ENCODE measurements around the gene UGT1A5.

The UGT1A5 gene

DNA sequence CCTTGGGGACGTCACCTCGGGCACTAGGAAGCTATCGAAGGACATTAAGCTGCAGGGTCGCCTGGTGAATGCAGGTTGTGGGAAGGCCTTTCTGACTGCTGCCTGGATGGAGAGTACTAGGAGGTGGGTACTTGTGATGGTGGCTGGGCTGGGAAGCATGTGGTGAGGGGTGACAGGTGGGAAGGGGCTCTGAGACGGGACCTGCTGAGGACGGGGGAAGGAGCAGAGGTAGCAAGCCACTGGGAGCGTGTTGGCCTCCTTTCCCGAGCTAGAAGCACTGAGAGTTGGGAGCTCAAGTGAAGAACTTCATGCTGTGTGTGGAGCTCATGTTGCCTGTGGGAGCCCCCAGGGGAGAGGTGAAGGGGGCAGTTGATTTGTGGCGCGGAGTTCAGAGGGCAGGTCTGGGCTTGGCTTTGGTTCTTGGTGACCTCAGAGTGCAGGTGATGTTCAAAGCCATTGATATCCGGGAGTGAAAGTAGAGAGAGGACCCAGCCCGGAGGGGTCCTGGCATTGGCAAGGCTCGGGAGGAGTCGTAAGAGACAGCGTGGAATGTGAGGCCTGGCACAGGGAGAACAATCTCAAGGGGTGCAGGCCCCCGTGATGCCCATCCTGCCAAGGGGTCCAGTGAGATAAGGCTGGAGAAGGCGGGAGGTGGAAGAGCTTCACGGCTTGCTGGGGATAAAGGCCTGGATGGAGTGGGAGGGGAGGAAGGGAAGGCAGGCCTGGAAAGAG lies 78.6 kb downstream of the UGT1A5 start:
- DNase-seq, result no peak

DNA sequence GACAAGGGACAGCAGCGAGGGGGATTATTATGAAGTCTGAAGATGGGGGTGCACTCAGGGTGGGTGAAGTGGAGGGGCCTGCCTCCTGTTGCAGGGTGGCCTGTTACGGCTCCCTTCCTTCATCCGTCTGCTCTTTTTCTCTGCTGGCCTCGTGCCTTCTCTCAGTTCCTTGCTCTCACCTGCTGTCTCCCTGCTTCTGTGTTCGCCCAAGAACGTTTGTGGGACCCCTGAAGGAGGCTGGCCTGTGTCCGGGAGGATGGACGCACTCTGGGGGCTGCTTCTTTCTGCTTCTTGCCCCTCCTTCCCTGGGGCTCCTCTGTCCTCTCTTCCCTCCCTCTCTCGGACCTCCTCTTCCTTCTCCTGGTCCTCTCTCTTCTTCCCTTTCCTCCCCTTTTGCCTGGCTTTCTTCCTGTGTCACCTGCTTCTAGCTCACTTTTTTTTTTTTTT lies 79.2 kb downstream of the UGT1A5 start:
- DNase-seq, result no peak

GRCh38 chr2:233792720-233793119 lies 80.0 kb downstream of the UGT1A5 start:
- no peak for DNase-seq

- DNase-seq, result no peak
Observed at GRCh38 chr2:233793465-233794127, 80.9 kb downstream of the UGT1A5 start.

DNA sequence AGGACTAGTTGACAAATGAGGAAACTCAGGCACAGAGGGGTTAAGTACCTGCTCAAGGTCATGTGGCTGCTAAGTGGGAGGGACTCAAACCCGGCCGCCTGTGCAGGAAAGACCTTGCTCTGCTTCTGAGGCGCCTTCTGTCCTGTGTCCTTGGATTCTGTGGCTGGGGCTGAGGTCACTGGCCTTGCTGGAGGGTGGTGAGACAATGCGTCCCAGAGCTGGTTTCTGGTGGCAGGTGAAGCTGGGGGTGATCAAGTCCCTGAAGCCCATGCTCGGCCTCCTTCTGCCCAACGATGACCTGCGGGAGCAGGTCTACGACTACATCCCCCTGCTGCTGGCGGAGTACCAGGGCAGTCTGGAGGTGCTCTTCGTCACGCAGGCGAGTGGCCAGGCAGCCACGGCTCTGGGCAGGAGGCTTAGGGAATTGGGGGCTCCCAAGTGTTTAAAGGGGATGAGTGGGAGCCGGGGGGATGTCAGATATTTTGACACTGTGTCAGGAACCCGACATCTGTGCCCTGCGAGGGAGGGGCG lies 81.5 kb downstream of the UGT1A5 start:
- no peak for DNase-seq

- no peak for DNase-seq
Observed at GRCh38 chr2:233795735-233796171, 83.0 kb downstream of the UGT1A5 start.

DNA sequence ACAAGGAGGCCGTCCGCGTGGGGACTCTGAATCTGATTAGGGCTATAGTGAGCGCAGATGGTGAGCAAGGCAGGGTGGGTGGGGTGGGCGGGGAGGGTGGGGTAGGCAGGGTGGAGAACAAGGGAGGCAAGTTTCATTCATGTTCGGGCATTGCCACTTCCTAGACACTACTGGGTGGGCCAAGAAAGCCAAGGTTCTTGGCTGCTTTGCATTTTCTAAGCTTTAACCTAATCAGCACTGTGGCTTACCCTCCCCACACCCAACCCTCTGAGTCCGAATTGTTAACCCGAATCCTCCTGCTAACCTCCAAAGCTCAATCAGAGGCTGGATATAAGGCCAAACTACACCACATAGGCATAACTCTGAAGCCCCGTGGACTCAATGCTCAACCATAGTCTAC lies 83.5 kb downstream of the UGT1A5 start:
- no peak for DNase-seq

- DNase-seq, result no peak
Observed at GRCh38 chr2:233798335-233799086, 85.8 kb downstream of the UGT1A5 start.

GRCh38 chr2:233799087-233799665 lies 86.5 kb downstream of the UGT1A5 start:
- DNase-seq, result no peak

- no peak for DNase-seq
Observed at GRCh38 chr2:233799716-233800115, 87.0 kb downstream of the UGT1A5 start.

DNA sequence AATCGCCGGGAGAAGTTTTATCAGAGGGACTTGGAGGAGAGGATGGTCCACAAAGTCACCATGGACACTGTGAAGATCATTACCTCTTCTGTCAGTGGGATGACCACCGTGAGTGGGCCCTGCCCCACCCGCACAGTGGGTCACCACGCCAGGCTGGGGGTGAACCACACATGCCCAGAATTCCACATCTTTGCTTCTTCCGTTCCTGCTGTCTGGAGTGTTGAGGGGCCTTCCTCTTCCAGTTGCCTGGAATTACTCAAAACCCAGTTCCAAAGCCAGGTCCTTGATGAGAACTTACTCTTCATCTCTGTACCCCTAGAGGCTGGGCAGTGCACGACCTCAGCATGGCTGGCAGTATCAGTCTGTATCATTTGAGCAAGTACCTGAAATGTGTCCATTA lies 87.5 kb downstream of the UGT1A5 start:
- DNase-seq, result no peak

- no peak for DNase-seq
Observed at GRCh38 chr2:233801357-233802131, 88.8 kb downstream of the UGT1A5 start.

DNA sequence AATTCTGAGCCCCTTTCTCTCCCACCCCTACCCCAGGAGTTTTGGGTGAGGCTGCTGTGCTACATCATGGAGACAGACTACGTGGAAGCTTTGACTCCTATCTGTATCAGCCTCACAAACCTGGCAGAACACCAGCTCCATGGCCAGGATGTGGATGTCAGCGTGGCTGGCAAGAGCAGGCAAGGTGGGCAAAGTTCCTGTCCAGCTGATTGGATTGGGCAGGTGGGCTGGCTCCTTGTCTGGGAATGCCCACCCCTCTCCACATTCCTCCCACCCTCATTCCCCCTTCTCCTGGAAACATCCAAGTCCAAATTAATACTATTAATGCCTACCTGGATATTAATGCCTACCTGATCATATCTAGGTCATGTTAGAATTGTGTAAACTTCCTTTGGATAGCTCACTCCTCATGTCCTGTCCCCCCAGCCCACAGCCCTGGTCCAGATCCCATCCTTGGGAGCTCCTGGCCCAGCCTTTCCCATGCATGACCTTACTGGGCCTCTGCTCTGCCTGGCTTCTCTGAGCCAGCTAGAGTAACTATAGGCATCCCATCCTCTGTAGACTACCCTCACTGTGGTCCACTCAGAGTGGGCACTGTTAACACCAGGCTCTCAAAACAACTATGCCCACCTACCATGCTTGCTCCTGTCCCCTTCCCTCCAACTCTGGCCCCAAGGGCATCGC lies 89.6 kb downstream of the UGT1A5 start:
- no peak for DNase-seq

GRCh38 chr2:233803292-233803911 lies 90.7 kb downstream of the UGT1A5 start:
- DNase-seq, result no peak

DNA sequence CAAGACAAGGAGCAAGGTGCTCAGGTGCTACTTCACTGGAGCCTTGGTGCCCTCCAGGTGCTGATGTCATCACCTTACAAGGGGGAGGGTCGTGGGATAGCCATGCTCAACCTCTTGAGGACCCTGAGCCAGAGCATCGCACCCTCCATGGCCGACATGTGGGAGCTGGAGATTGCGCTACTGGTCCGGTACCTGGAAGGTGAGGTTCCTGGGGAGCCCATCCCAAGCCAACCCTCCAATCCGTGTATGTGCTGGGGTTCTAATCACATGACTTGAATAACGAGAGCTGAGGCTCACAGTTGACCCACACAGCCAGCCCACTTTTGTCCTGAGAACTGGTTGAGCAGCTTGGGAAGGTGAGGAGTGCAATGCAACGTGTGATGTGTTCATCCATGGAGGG lies 91.3 kb downstream of the UGT1A5 start:
- no peak for DNase-seq

DNA sequence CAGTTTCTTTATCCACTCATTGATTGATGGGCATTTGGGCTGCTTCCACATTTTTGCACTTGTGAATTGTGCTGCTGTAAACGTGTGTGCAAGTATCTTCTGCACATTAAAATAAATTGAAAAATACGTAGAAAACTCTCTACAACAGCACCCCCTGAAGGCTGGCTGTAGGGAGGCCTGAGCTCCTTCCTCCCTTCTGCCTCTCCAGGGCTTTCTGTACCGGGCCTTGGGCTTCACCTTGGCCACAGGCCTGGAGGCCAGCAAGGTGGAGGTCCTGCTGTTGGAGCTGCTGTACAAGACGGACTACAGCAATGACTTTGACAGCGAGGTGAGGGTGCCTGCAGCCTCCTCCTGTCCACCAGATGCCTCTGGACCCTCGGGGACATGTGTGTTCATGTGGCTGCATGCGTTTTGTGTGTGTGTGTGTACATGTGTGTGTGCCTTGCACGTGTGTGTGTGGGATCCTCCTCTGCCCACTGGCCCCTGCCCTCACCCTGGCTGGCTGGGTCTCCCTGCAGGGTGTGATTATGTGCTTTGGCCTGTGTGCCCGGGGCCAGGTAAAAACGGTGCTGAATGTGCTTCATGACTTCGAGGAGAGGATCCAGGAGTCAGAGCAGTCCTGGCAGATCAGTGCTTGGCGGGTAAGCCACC lies 94.6 kb downstream of the UGT1A5 start:
- no peak for DNase-seq

DNA sequence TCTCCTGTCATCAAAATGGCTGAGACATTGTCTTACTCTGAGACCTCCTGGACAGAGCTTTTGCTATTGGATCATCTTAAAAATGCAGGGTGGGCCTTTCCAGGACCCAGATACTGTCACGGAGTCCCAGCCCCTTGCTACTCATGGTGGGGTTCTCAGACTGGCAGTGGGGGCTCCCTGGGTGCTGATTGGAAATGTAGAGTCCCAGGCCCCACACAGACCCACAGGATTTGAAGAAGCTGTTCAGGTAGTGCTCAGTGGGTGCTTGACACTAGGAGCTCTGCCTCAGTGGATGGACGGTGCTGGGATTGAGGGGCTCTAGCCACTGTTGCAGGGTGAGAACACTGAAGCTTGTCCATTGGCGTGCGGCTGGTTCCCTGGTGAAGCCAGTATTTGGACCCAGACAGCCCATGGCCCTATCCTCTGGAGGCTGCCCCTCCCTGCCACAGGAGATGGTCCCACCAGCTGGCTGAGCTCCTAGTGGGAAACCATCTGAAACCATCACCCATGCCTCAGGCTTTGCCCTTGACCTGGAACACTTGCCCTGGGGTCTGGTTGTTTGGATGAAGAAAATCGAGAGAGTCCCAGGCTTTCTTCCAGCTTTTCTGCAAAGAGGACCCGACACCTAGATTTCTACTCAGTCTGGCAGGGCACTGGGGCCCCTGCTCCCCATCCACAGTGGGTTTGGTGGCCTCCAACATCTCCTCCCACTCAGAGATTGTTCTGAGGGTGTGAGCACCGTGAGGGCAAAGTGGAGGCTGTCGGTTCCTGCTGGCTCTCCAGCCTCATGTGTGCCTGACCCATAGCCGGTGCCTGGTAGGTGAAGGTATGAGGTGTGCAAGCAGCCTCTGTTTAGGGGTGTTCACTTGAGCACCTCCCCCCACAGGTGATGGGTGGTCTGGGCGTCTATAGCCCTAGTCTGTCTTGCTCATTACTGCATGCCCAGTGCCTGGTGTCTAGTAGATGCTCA lies 95.5 kb downstream of the UGT1A5 start:
- DNase-seq, result no peak

DNA sequence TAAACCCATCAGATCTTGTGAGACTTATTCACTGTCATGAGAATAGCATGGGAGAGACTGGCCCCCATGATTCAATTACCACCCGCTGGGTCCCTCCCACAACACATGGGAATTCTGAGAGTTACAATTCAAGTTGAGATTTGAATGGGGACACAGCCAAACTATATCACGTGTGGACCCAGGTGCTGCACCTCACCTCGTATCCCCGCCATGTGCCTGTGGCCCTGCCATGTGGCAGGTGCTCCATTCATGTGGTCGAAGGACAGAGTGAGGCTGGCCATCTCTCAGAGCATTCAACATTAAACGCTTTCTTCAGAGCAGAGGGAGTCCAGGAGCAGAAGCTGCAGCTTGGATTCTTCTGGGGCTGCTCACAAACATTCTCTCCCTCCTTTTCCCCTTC lies 97.7 kb downstream of the UGT1A5 start:
- no peak for DNase-seq

DNA sequence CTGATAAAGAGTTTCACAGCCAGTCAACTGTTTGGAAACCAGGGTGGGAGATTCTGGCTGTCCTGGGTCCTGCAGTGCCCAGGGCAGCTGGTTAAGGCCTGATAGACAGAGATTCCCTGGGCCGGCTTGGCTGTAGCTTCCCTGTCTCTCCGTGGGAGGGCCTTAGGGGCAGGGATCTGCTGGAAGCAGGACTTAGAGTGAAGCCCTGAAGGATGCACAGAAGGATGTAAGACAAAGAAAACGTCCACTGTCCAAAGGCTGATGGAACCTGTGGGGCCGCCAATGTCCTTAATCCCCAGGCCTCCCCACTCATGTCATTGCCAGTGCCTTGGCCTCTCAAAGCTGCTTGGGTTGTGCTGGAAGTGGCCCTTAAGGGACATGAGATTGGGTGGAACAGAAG lies 98.4 kb downstream of the UGT1A5 start:
- DNase-seq, result no peak

All from CD4-positive, alpha-beta T cell treated with Interleukin-6 for 4 hours (primary cell).